ENCODE results near the gene PCP4. TPM values are rescaled to one million over a fixed set of nuclear protein-coding genes. Genes with fewer than 3 reads are reported as not detected.

Gene PCP4
- total and polyA plus RNA-seq, 3 experiments from 2014 or later, result not detected

DNA sequence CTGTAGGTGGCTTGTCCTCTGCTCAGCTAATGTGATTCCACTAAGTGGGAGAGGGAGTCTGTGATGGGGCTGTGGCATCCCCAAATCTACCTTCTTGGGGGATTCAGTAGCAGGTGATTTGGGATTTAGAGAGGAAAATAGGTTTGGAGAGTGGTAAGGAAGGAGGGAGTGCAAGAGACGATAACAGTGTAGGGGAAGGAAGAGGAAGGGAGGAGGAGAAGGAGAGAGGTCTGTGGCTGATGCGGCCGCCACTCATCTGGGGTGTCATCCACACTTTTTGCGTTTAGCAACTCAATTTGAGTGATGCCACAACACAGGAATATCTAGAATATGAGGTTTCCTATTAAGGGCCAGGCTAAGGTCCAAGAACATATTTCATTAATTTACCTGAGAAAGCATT is 23.8 kb upstream of the PCP4 start:
- CTCF ChIA-PET, result no interaction called here
- H3K9me3 Mint-ChIP-seq, result peaks cover 0 to 11% (median 5%) of the 10 kb centered on the region in 5 donors
- H3K36me3 Mint-ChIP-seq, result no peaks in the 10 kb centered on the region
- no peak overlapping the region for H3K27ac Mint-ChIP-seq
- H3K4me1 Mint-ChIP-seq, result no peaks in the 10 kb centered on the region
- Histone ChIP-seq H3K27me3 (ENCODE audit: insufficient read depth, low read length, poor library complexity, severe bottlenecking) (no peaks in the 10 kb centered on the region), H3K4me1 (ENCODE audit: insufficient read depth, low read length) (no peaks in the 10 kb centered on the region), H3K9me3 (ENCODE audit: low read length) (no peaks in the 10 kb centered on the region), H3K27ac (ENCODE audit: low read depth, low read length) (no peak overlapping the region), H3K4me3 (ENCODE audit: low read length) (no peak overlapping the region), H3K36me3 (ENCODE audit: insufficient read depth, low read length) (no peaks in the 10 kb centered on the region)
- peaks cover 0 to 1% of the 10 kb centered on the region in 2 donors for H3K27me3 Mint-ChIP-seq
- no peak overlapping the region for H3K4me3 Mint-ChIP-seq
- no peak for DNase-seq
- POLR2A ChIA-PET, result no interaction called here

DNA sequence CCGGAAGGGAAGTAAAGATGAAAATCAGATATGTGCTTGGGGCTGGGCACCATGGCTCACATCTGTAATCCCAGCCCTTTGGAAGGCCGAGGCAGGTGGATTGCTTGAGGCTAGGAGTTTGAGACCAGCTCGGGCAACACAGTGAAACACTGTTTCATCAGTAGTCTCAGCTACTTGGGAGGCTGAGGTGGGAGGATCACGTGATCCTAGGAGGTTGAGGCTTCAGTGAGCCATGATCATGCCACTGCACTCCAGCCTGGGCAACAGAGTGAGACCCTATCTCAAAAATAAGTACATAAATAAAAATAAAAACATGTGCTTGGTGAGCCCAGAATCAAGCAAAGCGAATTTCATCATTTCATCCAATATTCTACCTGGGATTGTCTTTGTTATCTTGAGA is 23.3 kb upstream of the PCP4 start:
- no peak overlapping the region for H3K27ac ChIP-seq (ENCODE audit: low read depth, low read length)
- ChIA-PET CTCF (no interaction called here), POLR2A (no interaction called here)
- Mint-ChIP-seq H3K36me3 (no peaks in the 10 kb centered on the region), H3K27ac (no peak overlapping the region), H3K4me1 (no peaks in the 10 kb centered on the region), H3K9me3 (peaks cover 0 to 11% (median 5%) of the 10 kb centered on the region in 5 donors), H3K4me3 (no peak overlapping the region), H3K27me3 (peaks cover 0 to 1% of the 10 kb centered on the region in 2 donors)
- H3K36me3 ChIP-seq (ENCODE audit: insufficient read depth, low read length), result no peaks in the 10 kb centered on the region
- H3K4me3 ChIP-seq (ENCODE audit: low read length), result no peak overlapping the region
- H3K27me3 ChIP-seq (ENCODE audit: insufficient read depth, low read length, poor library complexity, severe bottlenecking), result no peaks in the 10 kb centered on the region
- no peak for DNase-seq
- H3K4me1 ChIP-seq (ENCODE audit: insufficient read depth, low read length), result no peaks in the 10 kb centered on the region
- H3K9me3 ChIP-seq (ENCODE audit: low read length), result no peaks in the 10 kb centered on the region

DNA sequence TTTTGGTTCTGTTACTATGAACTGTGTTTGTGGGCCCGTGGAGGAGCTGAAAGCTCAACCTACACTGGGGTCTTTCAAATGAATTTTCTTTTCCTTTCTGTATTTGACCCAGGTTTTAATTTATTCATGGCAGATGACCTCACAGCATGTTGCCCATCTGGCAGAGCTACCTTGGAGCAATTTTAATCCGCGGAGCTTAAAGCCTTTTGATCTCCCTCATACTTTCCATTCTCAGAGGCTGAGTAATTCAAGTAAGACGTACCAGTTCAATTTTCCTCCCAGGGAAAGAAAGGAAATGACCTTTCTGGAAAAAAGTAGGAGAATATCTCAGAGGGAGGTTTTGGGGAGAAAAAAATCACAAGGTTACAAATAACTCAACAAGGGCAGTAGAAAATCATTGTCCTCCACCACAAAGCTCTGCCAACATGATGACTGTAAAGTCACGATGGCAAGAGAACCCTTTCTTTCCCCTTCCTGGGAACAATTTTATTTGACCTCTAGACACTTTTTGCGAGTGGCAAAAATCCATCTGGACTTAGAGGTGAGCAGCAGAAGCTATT is 21.6 kb upstream of the PCP4 start:
- no peaks in the 10 kb centered on the region for H3K27me3 ChIP-seq (ENCODE audit: insufficient read depth, low read length, poor library complexity, severe bottlenecking)
- Mint-ChIP-seq H3K4me3 (no peak overlapping the region), H3K36me3 (no peaks in the 10 kb centered on the region), H3K27ac (no peak overlapping the region), H3K9me3 (peaks cover 0 to 8% (median 5%) of the 10 kb centered on the region in 5 donors), H3K27me3 (peaks cover 0 to 1% of the 10 kb centered on the region in 2 donors), H3K4me1 (no peaks in the 10 kb centered on the region)
- CTCF ChIA-PET, result no interaction called here
- H3K36me3 ChIP-seq (ENCODE audit: insufficient read depth, low read length), result no peaks in the 10 kb centered on the region
- H3K27ac ChIP-seq (ENCODE audit: low read depth, low read length), result no peak overlapping the region
- POLR2A ChIA-PET, result no interaction called here
- DNase-seq, result no peak
- H3K4me3 ChIP-seq (ENCODE audit: low read length), result no peak overlapping the region
- no peaks in the 10 kb centered on the region for H3K9me3 ChIP-seq (ENCODE audit: low read length)
- H3K4me1 ChIP-seq (ENCODE audit: insufficient read depth, low read length), result no peaks in the 10 kb centered on the region

DNA sequence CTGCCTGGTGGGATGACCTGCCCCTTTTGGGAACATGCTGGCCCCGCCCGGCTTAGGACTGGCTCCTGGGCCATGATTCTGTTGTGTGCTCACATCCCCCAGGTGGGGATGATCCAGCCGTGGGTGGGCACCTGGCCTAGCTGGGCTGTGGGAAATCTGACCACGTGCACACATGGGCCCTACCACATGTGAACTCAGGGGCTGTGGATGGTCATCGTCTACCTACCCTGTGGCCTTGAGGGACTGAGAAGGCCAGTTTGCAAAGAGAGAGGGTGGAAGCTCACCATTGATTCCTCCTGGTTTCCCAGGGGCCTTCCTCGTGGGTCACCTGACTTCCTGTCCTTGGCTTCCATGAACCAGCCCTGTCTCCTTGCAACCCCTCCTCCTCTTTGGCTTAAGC is 19.4 kb upstream of the PCP4 start:
- Mint-ChIP-seq H3K9me3 (peaks cover 0 to 11% (median 5%) of the 10 kb centered on the region in 5 donors), H3K4me3 (no peak overlapping the region), H3K27me3 (peaks cover 0 to 3% of the 10 kb centered on the region in 2 donors), H3K27ac (no peak overlapping the region), H3K36me3 (no peaks in the 10 kb centered on the region), H3K4me1 (no peaks in the 10 kb centered on the region)
- Histone ChIP-seq H3K36me3 (ENCODE audit: insufficient read depth, low read length) (no peaks in the 10 kb centered on the region), H3K9me3 (ENCODE audit: low read length) (no peaks in the 10 kb centered on the region), H3K4me3 (ENCODE audit: low read length) (no peak overlapping the region), H3K27me3 (ENCODE audit: insufficient read depth, low read length, poor library complexity, severe bottlenecking) (no peaks in the 10 kb centered on the region), H3K27ac (ENCODE audit: low read depth, low read length) (no peak overlapping the region), H3K4me1 (ENCODE audit: insufficient read depth, low read length) (no peaks in the 10 kb centered on the region)
- no peak for DNase-seq
- CTCF ChIA-PET, result no interaction called here
- POLR2A ChIA-PET, result no interaction called here

DNA sequence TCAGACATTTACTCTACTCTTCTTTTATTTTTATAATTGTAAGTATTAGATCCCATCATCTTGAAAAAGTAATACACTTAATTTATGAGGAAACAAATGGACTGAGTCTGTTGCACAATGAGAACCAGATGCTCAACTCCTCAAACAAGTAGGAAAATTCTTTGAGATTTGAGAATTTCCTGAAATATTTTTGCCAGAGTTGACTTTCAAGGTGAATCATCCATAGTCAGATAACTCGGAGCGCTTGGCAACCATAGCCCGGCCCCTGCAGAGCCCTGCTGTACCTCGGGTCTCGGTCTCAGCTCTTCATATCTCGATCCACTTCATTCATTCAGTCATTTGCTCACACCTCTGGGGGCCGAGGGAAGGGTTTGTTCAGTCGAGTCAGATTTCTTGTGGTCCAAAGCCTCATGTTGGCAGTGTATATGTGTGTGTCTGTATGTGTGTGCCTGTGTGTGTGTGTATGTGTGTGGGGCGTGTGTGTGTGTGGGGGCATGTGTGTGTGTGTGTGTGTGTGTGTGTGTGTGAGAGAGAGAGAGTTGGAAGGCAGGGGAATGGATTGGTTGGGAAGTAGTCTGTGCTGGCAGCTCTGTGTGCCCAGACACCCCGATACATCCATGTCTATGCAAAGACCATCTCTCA is 18.1 kb upstream of the PCP4 start:
- Histone ChIP-seq H3K27me3 (ENCODE audit: insufficient read depth, low read length, poor library complexity, severe bottlenecking) (no peaks in the 10 kb centered on the region), H3K4me1 (ENCODE audit: insufficient read depth, low read length) (no peaks in the 10 kb centered on the region), H3K36me3 (ENCODE audit: insufficient read depth, low read length) (no peaks in the 10 kb centered on the region), H3K27ac (ENCODE audit: low read depth, low read length) (no peak overlapping the region), H3K4me3 (ENCODE audit: low read length) (no peak overlapping the region), H3K9me3 (ENCODE audit: low read length) (no peaks in the 10 kb centered on the region)
- Mint-ChIP-seq H3K27me3 (peaks cover 0 to 3% of the 10 kb centered on the region in 2 donors), H3K36me3 (no peaks in the 10 kb centered on the region), H3K27ac (no peak overlapping the region), H3K4me1 (no peaks in the 10 kb centered on the region), H3K4me3 (no peak overlapping the region), H3K9me3 (peaks cover 0 to 12% (median 2%) of the 10 kb centered on the region in 5 donors)
- ChIA-PET CTCF (no interaction called here), POLR2A (no interaction called here)
- DNase-seq, result no peak

DNA sequence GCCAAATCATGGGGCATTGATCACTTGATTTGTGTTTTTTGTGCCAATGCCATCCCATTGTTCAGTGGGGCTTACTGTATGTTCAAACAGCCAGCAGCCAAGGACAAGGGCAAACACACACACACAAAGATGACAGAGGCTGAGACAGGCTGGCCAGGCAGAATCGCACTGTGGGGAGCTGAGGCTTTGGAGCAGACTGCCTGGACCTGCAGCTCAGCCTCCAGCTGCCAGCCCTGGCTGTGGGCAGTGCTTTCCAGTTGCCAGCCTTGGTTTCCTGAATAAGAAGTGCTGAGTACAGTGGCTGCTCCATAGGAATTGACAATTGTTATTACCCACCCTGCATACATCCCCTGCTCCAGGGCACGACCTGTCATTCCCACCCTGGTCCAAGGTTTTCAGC is 16.9 kb upstream of the PCP4 start:
- H3K4me3 Mint-ChIP-seq, result no peak overlapping the region
- no peak overlapping the region for H3K27ac Mint-ChIP-seq
- ChIA-PET POLR2A (no interaction called here), CTCF (no interaction called here)
- H3K36me3 Mint-ChIP-seq, result no peaks in the 10 kb centered on the region
- peaks cover 0 to 9% (median 2%) of the 10 kb centered on the region in 5 donors for H3K9me3 Mint-ChIP-seq
- H3K36me3 ChIP-seq (ENCODE audit: insufficient read depth, low read length), result no peaks in the 10 kb centered on the region
- no peak overlapping the region for H3K27ac ChIP-seq (ENCODE audit: low read depth, low read length)
- no peaks in the 10 kb centered on the region for H3K9me3 ChIP-seq (ENCODE audit: low read length)
- no peak overlapping the region for H3K4me3 ChIP-seq (ENCODE audit: low read length)
- no peaks in the 10 kb centered on the region for H3K4me1 Mint-ChIP-seq
- peaks cover 0 to 1% of the 10 kb centered on the region in 2 donors for H3K27me3 Mint-ChIP-seq
- DNase-seq, result no peak
- no peaks in the 10 kb centered on the region for H3K27me3 ChIP-seq (ENCODE audit: insufficient read depth, low read length, poor library complexity, severe bottlenecking)
- H3K4me1 ChIP-seq (ENCODE audit: insufficient read depth, low read length), result no peaks in the 10 kb centered on the region

DNA sequence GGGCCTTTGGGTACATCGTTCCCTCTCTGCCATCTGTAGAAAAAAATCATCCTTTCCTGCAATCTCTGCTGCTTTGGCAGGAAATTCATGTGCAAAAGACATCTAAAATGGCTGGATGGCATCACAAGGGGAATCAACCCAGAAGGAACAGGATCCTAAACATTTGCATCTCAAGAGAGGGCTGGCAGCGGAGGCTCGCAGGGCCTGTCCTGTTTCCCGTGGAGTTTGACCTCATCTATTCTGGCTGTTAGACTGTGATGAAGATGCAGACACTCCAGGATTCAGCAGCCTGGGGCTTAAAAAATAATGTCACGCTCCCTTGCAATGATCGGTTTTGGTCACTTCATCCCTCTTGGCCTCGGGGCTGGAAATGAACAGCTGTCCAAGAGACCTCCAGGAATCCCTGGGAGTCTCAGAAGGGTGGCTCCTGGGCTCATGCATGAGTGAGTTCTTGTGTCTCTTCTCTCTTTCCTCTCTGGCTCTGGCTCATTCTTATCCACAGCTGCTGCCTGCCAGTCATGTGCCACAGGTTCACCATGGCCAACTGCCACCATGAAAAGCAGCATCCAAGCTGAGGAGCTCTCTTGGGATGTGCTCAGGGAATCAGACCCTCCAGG is 16.1 kb upstream of the PCP4 start:
- Histone ChIP-seq H3K27ac (ENCODE audit: low read depth, low read length) (no peak overlapping the region), H3K36me3 (ENCODE audit: insufficient read depth, low read length) (no peaks in the 10 kb centered on the region), H3K4me1 (ENCODE audit: insufficient read depth, low read length) (no peaks in the 10 kb centered on the region), H3K27me3 (ENCODE audit: insufficient read depth, low read length, poor library complexity, severe bottlenecking) (no peaks in the 10 kb centered on the region), H3K4me3 (ENCODE audit: low read length) (no peak overlapping the region), H3K9me3 (ENCODE audit: low read length) (no peaks in the 10 kb centered on the region)
- H3K9me3 Mint-ChIP-seq, result peaks cover 0 to 13% (median 2%) of the 10 kb centered on the region in 5 donors
- ChIA-PET POLR2A (no interaction called here), CTCF (no interaction called here)
- H3K27ac Mint-ChIP-seq, result no peak overlapping the region
- no peak overlapping the region for H3K4me3 Mint-ChIP-seq
- peaks cover 0 to 1% of the 10 kb centered on the region in 2 donors for H3K27me3 Mint-ChIP-seq
- H3K4me1 Mint-ChIP-seq, result no peaks in the 10 kb centered on the region
- H3K36me3 Mint-ChIP-seq, result no peaks in the 10 kb centered on the region
- no peak for DNase-seq

DNA sequence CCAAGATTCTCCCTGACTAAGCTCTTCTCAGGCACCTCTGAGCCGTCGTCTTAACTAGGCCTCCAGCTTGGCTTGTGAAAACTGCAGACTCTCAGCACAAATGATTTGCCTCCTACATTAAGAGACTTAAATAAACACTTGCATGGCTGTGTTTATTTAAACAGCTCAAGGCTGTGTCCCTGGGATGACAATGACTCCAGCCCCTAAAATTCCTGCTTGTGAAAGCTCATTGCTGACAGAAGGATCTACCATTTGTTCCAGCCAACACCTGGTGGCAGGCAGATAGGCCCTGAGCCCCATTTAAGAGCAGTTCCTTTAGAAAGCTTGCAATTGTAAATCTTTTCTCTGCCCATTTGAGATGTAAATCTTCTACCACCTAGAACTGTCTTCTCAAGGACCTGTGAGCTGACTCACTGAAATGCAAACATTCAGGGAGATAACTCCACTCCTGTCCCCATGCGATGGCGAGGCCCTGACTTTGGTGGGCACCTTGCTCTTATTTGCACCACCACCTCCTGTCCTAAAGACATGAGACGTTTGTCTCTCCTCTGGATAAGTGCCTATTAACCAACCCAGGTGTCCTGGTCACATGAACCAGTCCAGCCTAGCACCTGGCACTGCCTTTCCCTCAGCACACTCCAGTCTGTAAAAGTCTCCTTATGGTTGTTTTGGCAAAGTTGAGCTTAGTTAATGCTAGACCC is 15.1 kb upstream of the PCP4 start:
- no peaks in the 10 kb centered on the region for H3K36me3 Mint-ChIP-seq
- no peak overlapping the region for H3K4me3 Mint-ChIP-seq
- CTCF ChIA-PET, result no interaction called here

More for the DNA sequence above, 15.1 kb upstream of the PCP4 start:
- Mint-ChIP-seq H3K9me3 (peaks cover 0 to 11% (median 4%) of the 10 kb centered on the region in 5 donors), H3K27ac (no peak overlapping the region), H3K27me3 (peaks cover 0 to 1% of the 10 kb centered on the region in 2 donors), H3K4me1 (no peaks in the 10 kb centered on the region)
- no peak for DNase-seq
- H3K4me1 ChIP-seq (ENCODE audit: insufficient read depth, low read length), result no peaks in the 10 kb centered on the region
- no peaks in the 10 kb centered on the region for H3K9me3 ChIP-seq (ENCODE audit: low read length)
- H3K27ac ChIP-seq (ENCODE audit: low read depth, low read length), result no peak overlapping the region
- H3K36me3 ChIP-seq (ENCODE audit: insufficient read depth, low read length), result no peaks in the 10 kb centered on the region
- no peaks in the 10 kb centered on the region for H3K27me3 ChIP-seq (ENCODE audit: insufficient read depth, low read length, poor library complexity, severe bottlenecking)
- H3K4me3 ChIP-seq (ENCODE audit: low read length), result no peak overlapping the region
- POLR2A ChIA-PET, result no interaction called here
